Measurements from ENCODE around the gene S100A14.
"Not testable (repeated sequence)": the region's sequence is repeated elsewhere in the genome, so short reads cannot be mapped to it uniquely, and the experiment has no call there.

Gene S100A14

GRCh38 chr1:153577138-153577537, 39.0 kb downstream of the S100A14 start:
- Histone ChIP-seq H3K36me3 (ENCODE audit: control insufficient read depth, insufficient read depth, low read length) (no peaks in the 10 kb centered on the region), H2BK15ac (replicated peaks; ENCODE audit: low read depth) (no peak overlapping the region), H3K79me1 (ENCODE audit: low read length) (no peaks in the 10 kb centered on the region), H3K4me1 (ENCODE audit: control insufficient read depth, low read depth, low read length) (peaks cover 11% of the 10 kb centered on the region), H2AK5ac (ENCODE audit: low read length) (no peak overlapping the region), H3K18ac (ENCODE audit: low read length) (no peak overlapping the region), H3K79me2 (ENCODE audit: control insufficient read depth, insufficient read depth, low read length) (no peaks in the 10 kb centered on the region), H3K9ac (ENCODE audit: low read length) (no peak overlapping the region), H3K4me2 (ENCODE audit: low read length) (no peak overlapping the region), H4K5ac (ENCODE audit: low read length) (no peak overlapping the region), H3K4ac (ENCODE audit: low read depth, low read length) (peak overlapping the region; percentile 64), H4K8ac (ENCODE audit: low read depth, low read length) (no peak overlapping the region), H3K56ac (ENCODE audit: low read length) (no peak overlapping the region), H3K23ac (ENCODE audit: low read length) (no peak overlapping the region), H2BK120ac (ENCODE audit: low read depth, low read length) (no peak overlapping the region), H3K27me3 (ENCODE audit: insufficient read depth, low read length, poor library complexity) (no peaks in the 10 kb centered on the region), H2BK5ac (ENCODE audit: low read length) (no peak overlapping the region), H3K27ac (ENCODE audit: low read depth, low read length) (no peak overlapping the region), H3K4me3 (ENCODE audit: low read length) (no peak overlapping the region)
- no CpG with 5 or more reads among the region's 4 CpGs for WGBS (ENCODE audit: extremely low coverage, insufficient coverage, low lambda C conversion rate)
- DNase-seq, result no peak

GRCh38 chr1:153575497-153575896, 40.6 kb downstream of the S100A14 start:
- not testable (repeated sequence) for H3K27me3 ChIP-seq (ENCODE audit: insufficient read depth, low read length, poor library complexity); DNase-seq; H4K8ac ChIP-seq (ENCODE audit: low read depth, low read length); H3K4ac ChIP-seq (ENCODE audit: low read depth, low read length); H2BK5ac ChIP-seq (ENCODE audit: low read length); H3K27ac ChIP-seq (ENCODE audit: low read depth, low read length); H3K18ac ChIP-seq (ENCODE audit: low read length); H3K23ac ChIP-seq (ENCODE audit: low read length); H4K5ac ChIP-seq (ENCODE audit: low read length); H3K4me3 ChIP-seq (ENCODE audit: low read length); H3K36me3 ChIP-seq (ENCODE audit: control insufficient read depth, insufficient read depth, low read length); H2AK5ac ChIP-seq (ENCODE audit: low read length); H3K56ac ChIP-seq (ENCODE audit: low read length); H3K79me2 ChIP-seq (ENCODE audit: control insufficient read depth, insufficient read depth, low read length); H3K79me1 ChIP-seq (ENCODE audit: low read length); H2BK15ac ChIP-seq (replicated peaks; ENCODE audit: low read depth); H3K4me2 ChIP-seq (ENCODE audit: low read length); H3K9ac ChIP-seq (ENCODE audit: low read length); H2BK120ac ChIP-seq (ENCODE audit: low read depth, low read length)
- WGBS (ENCODE audit: extremely low coverage, insufficient coverage, low lambda C conversion rate), result no CpG with 5 or more reads among the region's 10 CpGs
- peaks cover 11% of the 10 kb centered on the region for H3K4me1 ChIP-seq (ENCODE audit: control insufficient read depth, low read depth, low read length)

DNA sequence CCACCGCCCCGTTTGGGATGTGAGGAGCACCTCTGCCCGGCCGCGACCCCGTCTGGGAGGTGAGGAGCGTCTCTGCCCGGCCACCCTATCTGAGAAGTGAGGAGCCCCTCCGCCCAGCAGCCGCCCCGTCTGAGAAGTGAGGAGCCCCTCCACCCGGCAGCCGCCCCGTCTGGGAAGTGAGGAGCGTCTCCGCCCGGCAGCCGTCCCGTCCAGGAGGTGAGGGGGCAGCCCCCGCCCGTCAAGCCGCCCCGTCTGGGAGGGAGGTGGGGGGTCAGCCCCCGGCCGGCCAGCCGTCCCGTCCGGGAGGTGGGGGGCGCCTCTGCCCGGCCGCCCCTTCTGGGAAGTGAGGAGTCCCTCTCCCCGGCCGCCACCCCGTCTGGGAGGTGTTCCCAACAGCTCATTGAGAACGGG, 41.0 kb downstream of the S100A14 start:
- not testable (repeated sequence) for H2BK15ac ChIP-seq (replicated peaks; ENCODE audit: low read depth); H3K36me3 ChIP-seq (ENCODE audit: control insufficient read depth, insufficient read depth, low read length); H3K4ac ChIP-seq (ENCODE audit: low read depth, low read length); DNase-seq; H4K5ac ChIP-seq (ENCODE audit: low read length); H3K4me3 ChIP-seq (ENCODE audit: low read length); H4K8ac ChIP-seq (ENCODE audit: low read depth, low read length); H3K18ac ChIP-seq (ENCODE audit: low read length); H3K79me1 ChIP-seq (ENCODE audit: low read length); H3K27me3 ChIP-seq (ENCODE audit: insufficient read depth, low read length, poor library complexity); H2BK120ac ChIP-seq (ENCODE audit: low read depth, low read length); H2AK5ac ChIP-seq (ENCODE audit: low read length); H3K9ac ChIP-seq (ENCODE audit: low read length); H3K23ac ChIP-seq (ENCODE audit: low read length); H3K4me2 ChIP-seq (ENCODE audit: low read length); H2BK5ac ChIP-seq (ENCODE audit: low read length); H3K27ac ChIP-seq (ENCODE audit: low read depth, low read length); H3K56ac ChIP-seq (ENCODE audit: low read length); H3K79me2 ChIP-seq (ENCODE audit: control insufficient read depth, insufficient read depth, low read length)
- no CpG with 5 or more reads among the region's 35 CpGs for WGBS (ENCODE audit: extremely low coverage, insufficient coverage, low lambda C conversion rate)
- H3K4me1 ChIP-seq (ENCODE audit: control insufficient read depth, low read depth, low read length), result peaks cover 11% of the 10 kb centered on the region

GRCh38 chr1:153573351-153573750, 42.8 kb downstream of the S100A14 start:
- WGBS (ENCODE audit: extremely low coverage, insufficient coverage, low lambda C conversion rate), result no CpG with 5 or more reads among the region's 3 CpGs
- no peak for DNase-seq

DNA sequence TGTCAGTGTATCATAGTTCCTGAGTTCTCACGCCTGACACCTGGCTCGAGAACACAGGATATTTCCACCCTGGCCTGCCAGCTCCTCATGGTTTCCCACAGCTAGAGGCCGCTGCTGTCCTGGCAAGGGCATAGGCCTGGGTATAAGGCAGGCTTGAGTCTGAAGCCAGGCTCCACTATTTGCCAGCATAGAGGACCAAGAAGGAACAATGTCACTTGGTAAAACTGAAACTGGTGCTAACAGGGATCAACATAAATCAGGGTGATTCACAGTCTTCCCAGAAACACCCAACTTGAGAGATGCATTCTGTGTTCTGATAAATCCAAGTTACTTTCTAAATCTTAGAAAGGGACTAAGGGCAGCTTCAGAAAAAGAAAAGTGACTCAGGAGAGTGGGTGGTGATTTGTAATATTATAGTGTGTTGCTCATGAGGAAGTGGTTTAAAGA, 43.5 kb downstream of the S100A14 start:
- Histone ChIP-seq H2BK5ac (ENCODE audit: low read length) (no peak overlapping the region), H3K9ac (ENCODE audit: low read length) (no peak overlapping the region), H3K27me3 (ENCODE audit: insufficient read depth, low read length, poor library complexity) (no peaks in the 10 kb centered on the region), H3K23ac (ENCODE audit: low read length) (no peak overlapping the region), H3K36me3 (ENCODE audit: control insufficient read depth, insufficient read depth, low read length) (no peaks in the 10 kb centered on the region), H3K56ac (ENCODE audit: low read length) (no peak overlapping the region), H3K79me2 (ENCODE audit: control insufficient read depth, insufficient read depth, low read length) (no peaks in the 10 kb centered on the region), H3K18ac (ENCODE audit: low read length) (no peak overlapping the region), H2AK5ac (ENCODE audit: low read length) (no peak overlapping the region), H3K4me3 (ENCODE audit: low read length) (no peak overlapping the region), H4K8ac (ENCODE audit: low read depth, low read length) (no peak overlapping the region), H3K4me1 (ENCODE audit: control insufficient read depth, low read depth, low read length) (peaks cover 5% of the 10 kb centered on the region), H3K27ac (ENCODE audit: low read depth, low read length) (no peak overlapping the region), H2BK120ac (ENCODE audit: low read depth, low read length) (no peak overlapping the region), H3K4ac (ENCODE audit: low read depth, low read length) (no peak overlapping the region), H3K79me1 (ENCODE audit: low read length) (no peaks in the 10 kb centered on the region), H3K4me2 (ENCODE audit: low read length) (no peak overlapping the region), H2BK15ac (replicated peaks; ENCODE audit: low read depth) (no peak overlapping the region), H4K5ac (ENCODE audit: low read length) (no peak overlapping the region)
- DNase-seq, result peak; percentile 81
- no CpG with 5 or more reads among the region's 3 CpGs for WGBS (ENCODE audit: extremely low coverage, insufficient coverage, low lambda C conversion rate)

More at GRCh38 chr1:153573351-153573750, 42.8 kb downstream of the S100A14 start:
- no peak overlapping the region for H3K56ac ChIP-seq (ENCODE audit: low read length)
- H3K27me3 ChIP-seq (ENCODE audit: insufficient read depth, low read length, poor library complexity), result no peaks in the 10 kb centered on the region
- no peak overlapping the region for H3K23ac ChIP-seq (ENCODE audit: low read length)
- H4K8ac ChIP-seq (ENCODE audit: low read depth, low read length), result no peak overlapping the region
- H3K9ac ChIP-seq (ENCODE audit: low read length), result no peak overlapping the region
- no peaks in the 10 kb centered on the region for H3K36me3 ChIP-seq (ENCODE audit: control insufficient read depth, insufficient read depth, low read length)
- no peak overlapping the region for H2BK120ac ChIP-seq (ENCODE audit: low read depth, low read length)
- no peaks in the 10 kb centered on the region for H3K79me2 ChIP-seq (ENCODE audit: control insufficient read depth, insufficient read depth, low read length)
- no peak overlapping the region for H2AK5ac ChIP-seq (ENCODE audit: low read length)
- H2BK5ac ChIP-seq (ENCODE audit: low read length), result no peak overlapping the region
- H3K18ac ChIP-seq (ENCODE audit: low read length), result no peak overlapping the region
- H3K27ac ChIP-seq (ENCODE audit: low read depth, low read length), result no peak overlapping the region
- no peak overlapping the region for H3K4me3 ChIP-seq (ENCODE audit: low read length)
- H3K4me2 ChIP-seq (ENCODE audit: low read length), result no peak overlapping the region
- H3K4me1 ChIP-seq (ENCODE audit: control insufficient read depth, low read depth, low read length), result peaks cover 7% of the 10 kb centered on the region
- H2BK15ac ChIP-seq (replicated peaks; ENCODE audit: low read depth), result no peak overlapping the region
- no peaks in the 10 kb centered on the region for H3K79me1 ChIP-seq (ENCODE audit: low read length)
- H4K5ac ChIP-seq (ENCODE audit: low read length), result no peak overlapping the region
- no peak overlapping the region for H3K4ac ChIP-seq (ENCODE audit: low read depth, low read length)

DNA sequence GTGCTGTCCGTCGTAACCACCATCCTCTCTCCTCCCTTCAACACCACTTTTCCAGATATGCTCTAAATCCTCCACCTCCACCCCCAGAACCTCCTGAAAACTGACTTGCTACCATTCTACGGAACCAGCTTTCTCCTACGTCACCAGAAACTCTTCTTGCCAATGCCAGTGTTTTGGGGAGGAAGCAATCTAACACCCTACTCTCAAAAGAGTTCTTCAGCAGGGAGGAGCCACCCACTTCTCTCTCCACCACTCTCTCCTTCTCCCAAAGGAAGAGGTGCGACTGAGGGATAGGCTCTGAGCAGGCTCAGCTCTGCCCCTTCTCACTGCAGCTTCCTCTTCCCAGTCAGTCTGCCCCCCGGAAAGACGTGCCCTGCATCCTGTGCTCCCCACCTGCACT, 44.4 kb downstream of the S100A14 start:
- WGBS (ENCODE audit: extremely low coverage, insufficient coverage, low lambda C conversion rate), result no CpG with 5 or more reads among the region's 7 CpGs
- Histone ChIP-seq H3K56ac (ENCODE audit: low read length) (peak overlapping the region; percentile 52), H3K27ac (ENCODE audit: low read depth, low read length) (no peak overlapping the region)

More for the DNA sequence above, 44.4 kb downstream of the S100A14 start:
- H2BK120ac ChIP-seq (ENCODE audit: low read depth, low read length), result no peak overlapping the region
- no peak overlapping the region for H4K8ac ChIP-seq (ENCODE audit: low read depth, low read length)
- no peak overlapping the region for H3K4ac ChIP-seq (ENCODE audit: low read depth, low read length)
- H3K18ac ChIP-seq (ENCODE audit: low read length), result no peak overlapping the region
- no peaks in the 10 kb centered on the region for H3K79me2 ChIP-seq (ENCODE audit: control insufficient read depth, insufficient read depth, low read length)
- H4K5ac ChIP-seq (ENCODE audit: low read length), result no peak overlapping the region
- no peak overlapping the region for H2BK5ac ChIP-seq (ENCODE audit: low read length)
- no peak for DNase-seq
- H3K9ac ChIP-seq (ENCODE audit: low read length), result no peak overlapping the region
- H3K4me2 ChIP-seq (ENCODE audit: low read length), result no peak overlapping the region
- H2BK15ac ChIP-seq (replicated peaks; ENCODE audit: low read depth), result no peak overlapping the region
- H2AK5ac ChIP-seq (ENCODE audit: low read length), result no peak overlapping the region
- peaks cover 7% of the 10 kb centered on the region for H3K4me1 ChIP-seq (ENCODE audit: control insufficient read depth, low read depth, low read length)
- no peaks in the 10 kb centered on the region for H3K79me1 ChIP-seq (ENCODE audit: low read length)
- no peak overlapping the region for H3K4me3 ChIP-seq (ENCODE audit: low read length)
- no peaks in the 10 kb centered on the region for H3K27me3 ChIP-seq (ENCODE audit: insufficient read depth, low read length, poor library complexity)
- H3K23ac ChIP-seq (ENCODE audit: low read length), result no peak overlapping the region
- no peaks in the 10 kb centered on the region for H3K36me3 ChIP-seq (ENCODE audit: control insufficient read depth, insufficient read depth, low read length)
